ENCODE measurements around the gene OTOG.

GRCh38 chr11:17541330-17541885 is 5.7 kb upstream of the OTOG start:
- no peak for TF ChIP-seq POLR2A (IDR thresholded peaks at IDR 0.05)
- TF ChIP-seq, protein P1, sequence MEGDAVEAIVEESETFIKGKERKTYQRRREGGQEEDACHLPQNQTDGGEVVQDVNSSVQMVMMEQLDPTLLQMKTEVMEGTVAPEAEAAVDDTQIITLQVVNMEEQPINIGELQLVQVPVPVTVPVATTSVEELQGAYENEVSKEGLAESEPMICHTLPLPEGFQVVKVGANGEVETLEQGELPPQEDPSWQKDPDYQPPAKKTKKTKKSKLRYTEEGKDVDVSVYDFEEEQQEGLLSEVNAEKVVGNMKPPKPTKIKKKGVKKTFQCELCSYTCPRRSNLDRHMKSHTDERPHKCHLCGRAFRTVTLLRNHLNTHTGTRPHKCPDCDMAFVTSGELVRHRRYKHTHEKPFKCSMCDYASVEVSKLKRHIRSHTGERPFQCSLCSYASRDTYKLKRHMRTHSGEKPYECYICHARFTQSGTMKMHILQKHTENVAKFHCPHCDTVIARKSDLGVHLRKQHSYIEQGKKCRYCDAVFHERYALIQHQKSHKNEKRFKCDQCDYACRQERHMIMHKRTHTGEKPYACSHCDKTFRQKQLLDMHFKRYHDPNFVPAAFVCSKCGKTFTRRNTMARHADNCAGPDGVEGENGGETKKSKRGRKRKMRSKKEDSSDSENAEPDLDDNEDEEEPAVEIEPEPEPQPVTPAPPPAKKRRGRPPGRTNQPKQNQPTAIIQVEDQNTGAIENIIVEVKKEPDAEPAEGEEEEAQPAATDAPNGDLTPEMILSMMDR (IDR thresholded peaks at IDR 0.05) = no peak
